NCI-H82 treated with DMSO at 0.1 percent for 48 hours (cell line): Measurements from ENCODE around the gene IQCB1.
"Not testable (repeated sequence)": the region's sequence is repeated elsewhere in the genome, so short reads cannot be mapped to it uniquely, and the experiment has no call there.

Experiments
- DNase-seq: peaks from one replicate; lab custom pipeline; 2025; ENCODE audit not compliant: unreplicated experiment; lab: John Stamatoyannopoulos, UW

The IQCB1 gene

GRCh38 chr3:121834671-121835464, at the start of gene IQCB1, which contains the start of gene EAF2:
IQCB1 (minus strand) TSS chr3:121835060; CDS start chr3:121828960, 6,100 bp downstream.
EAF2 (plus strand) TSS chr3:121835209; CDS start chr3:121835286, 77 bp downstream.
- peak; percentile 89 for DNase-seq

GRCh38 chr3:121883507-121883906, 48.6 kb upstream of the IQCB1 start:
- peak; percentile 11 for DNase-seq

GRCh38 chr3:121878411-121878810, 43.6 kb upstream of the IQCB1 start:
- no peak for DNase-seq

- DNase-seq, result no peak
Observed at GRCh38 chr3:121871430-121871829, 36.6 kb upstream of the IQCB1 start.

GRCh38 chr3:121870717-121871116, 35.9 kb upstream of the IQCB1 start:
- no peak for DNase-seq

- DNase-seq, result no peak
Observed at GRCh38 chr3:121869736-121870135, 34.9 kb upstream of the IQCB1 start.

GRCh38 chr3:121863801-121864200, 28.9 kb upstream of the IQCB1 start:
- DNase-seq, result no peak

- DNase-seq, result not testable (repeated sequence)
Observed at GRCh38 chr3:121863247-121863646, 28.4 kb upstream of the IQCB1 start.

GRCh38 chr3:121857778-121858177, 22.9 kb upstream of the IQCB1 start:
- DNase-seq, result not testable (repeated sequence)

GRCh38 chr3:121855555-121855954, 20.7 kb upstream of the IQCB1 start:
- peak; percentile 25 for DNase-seq

GRCh38 chr3:121852256-121852655, 17.4 kb upstream of the IQCB1 start:
- DNase-seq, result no peak

GRCh38 chr3:121844892-121845291, 10.0 kb upstream of the IQCB1 start:
- DNase-seq, result no peak

- no peak for DNase-seq
Observed at GRCh38 chr3:121839962-121840361, 5.1 kb upstream of the IQCB1 start.

- DNase-seq, result no peak
Observed at GRCh38 chr3:121836481-121836880, 1.6 kb upstream of the IQCB1 start.

GRCh38 chr3:121836064-121836463, 1.2 kb upstream of the IQCB1 start:
- no peak for DNase-seq

GRCh38 chr3:121835465-121835801, 573 bp upstream of the IQCB1 start:
- DNase-seq, result no peak

- DNase-seq, result no peak
Observed at GRCh38 chr3:121834157-121834670, 646 bp downstream of the IQCB1 start.

GRCh38 chr3:121822973-121823372, 11.9 kb downstream of the IQCB1 start:
- DNase-seq, result no peak

GRCh38 chr3:121821421-121822199, 13.2 kb downstream of the IQCB1 start:
- no peak for DNase-seq

- no peak for DNase-seq
Observed at GRCh38 chr3:121819236-121819635, 15.6 kb downstream of the IQCB1 start.

GRCh38 chr3:121818578-121818977, 16.3 kb downstream of the IQCB1 start:
- DNase-seq, result no peak

GRCh38 chr3:121817753-121818152, 17.1 kb downstream of the IQCB1 start:
- no peak for DNase-seq
